Astrocyte of the spinal cord (primary cell): ENCODE measurements around the gene PIH1D1.

Experiments used
- DNase-seq: peaks from one replicate; pipeline ENCODE4 v3.0.0; 2011; ENCODE audit warnings: low read depth, low spot score
- H3K4me3 ChIP-seq: 2 replicates; pipeline ENCODE4 v1.5.1; 2011; ENCODE audit warnings: low read depth, mild to moderate bottlenecking, low read length, moderate library complexity
- CTCF ChIP-seq: IDR thresholded peaks from 2 replicates; pipeline ENCODE4 v1.5.1; 2012; ENCODE audit warnings: low read depth, mild to moderate bottlenecking, low read length, inconsistent platforms
- in situ Hi-C: cut with HindIII; loops from 2 replicates; pipeline ENCODE4 v1.10.0; 2017; ENCODE audit warnings: low sequenced_read_pairs

The PIH1D1 gene

GRCh38 chr19:49414256-49414655 lies 37.4 kb downstream of the PIH1D1 start:
- DNase-seq = no peak
- TF ChIP-seq CTCF = no peak
- no peak overlapping the region for H3K4me3 ChIP-seq
- in situ Hi-C loops = no loop called here

- in situ Hi-C loops = no loop called here
- no peak for TF ChIP-seq CTCF
- no peak overlapping the region for H3K4me3 ChIP-seq
- no peak for DNase-seq
Observed at GRCh38 chr19:49413348-49413747, 38.3 kb downstream of the PIH1D1 start.

- no peak for DNase-seq
- TF ChIP-seq CTCF = no peak
- H3K4me3 ChIP-seq = no peak overlapping the region
- in situ Hi-C loops = no loop called here
Observed at GRCh38 chr19:49411681-49412326, 39.8 kb downstream of the PIH1D1 start.

GRCh38 chr19:49409441-49410029 lies 42.1 kb downstream of the PIH1D1 start:
- no peak for DNase-seq
- H3K4me3 ChIP-seq = no peak overlapping the region
- TF ChIP-seq CTCF = no peak
- in situ Hi-C loops = no loop called here

GRCh38 chr19:49408816-49409440 lies 42.7 kb downstream of the PIH1D1 start:
- no peak overlapping the region for H3K4me3 ChIP-seq
- in situ Hi-C loops = no loop called here
- TF ChIP-seq CTCF = no peak
- DNase-seq = no peak

- H3K4me3 ChIP-seq = no peak overlapping the region
- TF ChIP-seq CTCF = no peak
- in situ Hi-C loops = no loop called here
- DNase-seq = no peak
Observed at GRCh38 chr19:49407482-49408015, 44.1 kb downstream of the PIH1D1 start.
